GM12878 (cell line): Measurements from ENCODE around the gene OR6Y1. TPM values are rescaled to one million over a fixed set of nuclear protein-coding genes. Genes with fewer than 3 reads are reported as not detected.

Source experiments
- ATAC-seq: fragments of 200-7000 bp; cut with Tn5 transposase; 3 replicates; pipeline ENCODE4 v1.9.1; 2020; ENCODE audit warnings: mild to moderate bottlenecking, moderate library complexity
- BruUV-seq: library from RNA; stranded (reverse); fragments of 400-500 nt; replicated peaks from 2 replicates; lab custom pipeline; 2021; lab: Mats Ljungman, UMichigan
- CTCF ChIA-PET: fragments of 300-600 bp; sonication (Branson Sonifier 250); formaldehyde crosslinking; extraction: SDS; loops from one replicate; lab custom pipeline; 2021; ENCODE audit warnings: inconsistent platforms; lab: Yijun Ruan, JAX
- POLR2A ChIA-PET: fragments of 350-600 bp; formaldehyde crosslinking; extraction: SDS; loops from one replicate; lab custom pipeline; 2021; ENCODE audit warnings: inconsistent platforms; lab: Charles Lee
- RAD21 ChIA-PET: fragments of 300-600 bp; sonication (Branson Sonifier 250); formaldehyde crosslinking; loops from one replicate; lab custom pipeline; 2023; ENCODE audit warnings: antibody characterized with exemption; ENCODE audit not compliant: unreplicated experiment; lab: Charles Lee
- SMC1A ChIA-PET: fragments of 300-600 bp; sonication (Branson Sonifier 250); formaldehyde crosslinking; loops from one replicate; lab custom pipeline; 2023; ENCODE audit not compliant: unreplicated experiment, uncharacterized antibody; lab: Charles Lee
- DNase-seq: peaks from one replicate; pipeline ENCODE4 v3.0.0-alpha.2; 2011; ENCODE audit warnings: low read depth, low spot score
- FAIRE-seq: peaks from 3 replicates; lab custom pipeline; 2011; peaks lifted over from hg19 to GRCh38; lab: Jason Lieb, UNC
- H2AFZ ChIP-seq: 2 replicates; pipeline ENCODE4 v1.6.0; 2011; ENCODE audit warnings: low read depth, low read length, control low read depth; ENCODE audit not compliant: control insufficient read depth
- H3K27ac ChIP-seq: 2 replicates; pipeline ENCODE4 v1.5.1; 2011; ENCODE audit warnings: control low read depth; ENCODE audit not compliant: control insufficient read depth, insufficient read depth
- H3K27me3 ChIP-seq, 2 experiments: replicated peaks in 1 of 2; 2 replicates each; pipeline versions ENCODE4 v1.6.0 to v1.6.1; 2011; ENCODE audit warnings: low read length in 1 of 2; ENCODE audit not compliant: control insufficient read depth in 2 of 2, insufficient read depth in 2 of 2
- H3K36me3 ChIP-seq, 2 experiments: 2 replicates each; pipeline ENCODE4 v1.5.1; 2011; ENCODE audit warnings: low read length in 1 of 2; ENCODE audit not compliant: control insufficient read depth in 2 of 2, insufficient read depth in 2 of 2
- H3K4me1 ChIP-seq: 2 replicates; pipeline ENCODE4 v1.6.1; 2011; ENCODE audit warnings: mild to moderate bottlenecking, low read length, moderate library complexity, mixed read lengths; ENCODE audit not compliant: control insufficient read depth, insufficient read depth
- H3K4me2 ChIP-seq: 2 replicates; pipeline ENCODE4 v1.6.0; 2011; ENCODE audit warnings: control low read depth; ENCODE audit not compliant: control insufficient read depth, insufficient read depth
- H3K4me3 ChIP-seq: fragments of 200-600 bp; sonication (generic); 2 replicates; pipeline ENCODE4 v1.5.1; 2016
- H3K79me2 ChIP-seq: 2 replicates; pipeline ENCODE4 v1.6.0; 2011; ENCODE audit warnings: low read length; ENCODE audit not compliant: control insufficient read depth, insufficient read depth
- H3K9ac ChIP-seq: 2 replicates; pipeline ENCODE4 v1.8.0; 2011; ENCODE audit warnings: low read length, control low read depth, mixed read lengths; ENCODE audit not compliant: control insufficient read depth, insufficient read depth
- H3K9me3 ChIP-seq: replicated peaks from 3 replicates; pipeline ENCODE4 v1.5.1; 2011; ENCODE audit warnings: mild to moderate bottlenecking, low read length; ENCODE audit not compliant: control insufficient read depth, insufficient read depth
- H4K20me1 ChIP-seq: 2 replicates; pipeline ENCODE4 v1.6.0; 2011; ENCODE audit not compliant: control insufficient read depth, insufficient read depth
- BACH1 ChIP-seq: fragments of 450-650 bp; IDR thresholded peaks from 2 replicates; pipeline ENCODE4 v1.6.1; 2017; ENCODE audit warnings: mild to moderate bottlenecking, borderline replicate concordance
- RAD21 ChIP-seq: IDR thresholded peaks from 2 replicates; pipeline ENCODE4 v1.6.1; 2011; ENCODE audit warnings: mild to moderate bottlenecking, low read depth, low read length, moderate library complexity; ENCODE audit not compliant: insufficient read depth
- RB1 ChIP-seq: fragments of 450-650 bp; formaldehyde crosslinking; IDR thresholded peaks from 2 replicates; pipeline ENCODE4 v1.6.1; 2017; ENCODE audit warnings: mild to moderate bottlenecking, borderline replicate concordance
- SREBF1 ChIP-seq: IDR thresholded peaks from 2 replicates; pipeline ENCODE4 v1.6.1; 2012; ENCODE audit warnings: mild to moderate bottlenecking, low read length
- STAT1 ChIP-seq: fragments of 450-650 bp; conservative IDR thresholded peaks from 2 replicates; pipeline ENCODE4 v1.6.1; 2014; ENCODE audit warnings: antibody characterized with exemption, mild to moderate bottlenecking
- YBX1 ChIP-seq: fragments of 450-650 bp; IDR thresholded peaks from 2 replicates; pipeline ENCODE4 v1.6.1; 2016; ENCODE audit warnings: antibody characterized with exemption
- WGBS: methylation state at CpG from one replicate; pipeline ENCODE4 v1.1.6; 2016; ENCODE audit warnings: low lambda C conversion rate; ENCODE audit not compliant: insufficient replicate concordance, insufficient coverage; ENCODE audit errors: missing lambda C conversion rate; 5-methylcytosine and 5-hydroxymethylcytosine counted together
- in situ Hi-C: fragments of 300-500 bp; cut with MboI; formaldehyde crosslinking; loops from 9 replicates; pipeline ENCODE4 v1.14.3; 2018; ENCODE audit warnings: mixed read lengths
- intact Hi-C: fragments of 100-400 bp; cut with micrococcal nuclease; formaldehyde crosslinking; loops from one replicate; pipeline ENCODE4 v1.14.2; 2022; ENCODE audit not compliant: unreplicated experiment
- polyA plus RNA-seq, 11 experiments: library from polyadenylated mRNA; depleted of rRNA in 4 of 11; unstranded in 6 of 11; stranded (reverse) in 5 of 11; fragments of >200 nt; fragmentation: Nextera tagmentation in 4 of 11; fragmentation: Illumina TruSeq in 1 of 11; extraction: Ambion mirVana in 4 of 11; extraction: Trizol in 1 of 11; gene quantifications; 1 replicate in 1 of 11; 2 replicates in 10 of 11; pipeline versions ENCODE4 v1.2.1 to v1.2.3, GENCODE V29; 2011 to 2016; ENCODE audit warnings: inconsistent platforms in 2 of 11, missing spikeins in 2 of 11, low read depth in 1 of 11
- total RNA-seq, 4 experiments: library from RNA; depleted of rRNA in 3 of 4; stranded (reverse); fragments of >200 nt in 3 of 4; fragmentation: Illumina TruSeq in 1 of 4; extraction: Trizol in 1 of 4; gene quantifications; 2 replicates each; pipeline versions ENCODE4 v1.2.1 to v1.2.3, GENCODE V29; 2013 to 2021
- TF ChIP-seq, protein P1 (sequence below): fragments of 450-650 bp; IDR thresholded peaks from 2 replicates; pipeline ENCODE4 v1.6.1; 2016; ENCODE audit warnings: mild to moderate bottlenecking
- TF ChIP-seq, protein P2 (sequence below): fragments of 450-650 bp; IDR thresholded peaks from 2 replicates; pipeline ENCODE4 v1.6.1; 2017; ENCODE audit warnings: mild to moderate bottlenecking
- TF ChIP-seq, protein P3 (sequence below): IDR thresholded peaks from 2 replicates; pipeline ENCODE4 v1.6.1; 2012; ENCODE audit warnings: low read length, inconsistent platforms
- TF ChIP-seq, protein P4 (sequence below): IDR thresholded peaks from 2 replicates; pipeline ENCODE4 v1.6.1; 2012; ENCODE audit warnings: low read depth, low read length, improper control_type of control experiment
- TF ChIP-seq, protein P5 (sequence below): fragments of 450-650 bp; IDR thresholded peaks from 2 replicates; pipeline ENCODE4 v1.6.1; 2017; ENCODE audit warnings: low read depth, mild to moderate bottlenecking, moderate library complexity

Gene OR6Y1
- total and polyA plus RNA-seq, 10 of the 15 experiments (the other 5 are each of a cell fraction or from before 2014, with no cell fraction given) = not detected

DNA sequence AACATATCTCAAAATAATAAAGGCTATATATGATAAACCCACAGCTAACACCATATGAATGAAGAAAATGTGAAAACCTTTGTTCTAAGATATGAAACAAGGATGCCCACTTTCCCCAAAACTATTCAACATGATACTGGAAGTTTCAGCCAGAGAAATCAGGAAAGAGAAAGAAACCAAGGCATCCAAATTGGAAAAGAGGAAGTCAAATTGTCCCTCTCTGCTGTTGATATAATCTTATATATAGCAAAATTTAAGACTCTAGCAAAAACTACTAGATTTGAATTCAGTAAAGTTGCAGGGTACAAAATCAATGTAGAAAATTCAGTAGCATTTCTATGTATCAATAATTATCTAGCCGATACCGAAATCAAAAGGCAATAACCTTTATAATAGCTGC lies 46.5 kb upstream of the OR6Y1 start (continued):
- TF ChIP-seq RB1 (no peak), RAD21 (no peak)
- TF ChIP-seq, protein P1, sequence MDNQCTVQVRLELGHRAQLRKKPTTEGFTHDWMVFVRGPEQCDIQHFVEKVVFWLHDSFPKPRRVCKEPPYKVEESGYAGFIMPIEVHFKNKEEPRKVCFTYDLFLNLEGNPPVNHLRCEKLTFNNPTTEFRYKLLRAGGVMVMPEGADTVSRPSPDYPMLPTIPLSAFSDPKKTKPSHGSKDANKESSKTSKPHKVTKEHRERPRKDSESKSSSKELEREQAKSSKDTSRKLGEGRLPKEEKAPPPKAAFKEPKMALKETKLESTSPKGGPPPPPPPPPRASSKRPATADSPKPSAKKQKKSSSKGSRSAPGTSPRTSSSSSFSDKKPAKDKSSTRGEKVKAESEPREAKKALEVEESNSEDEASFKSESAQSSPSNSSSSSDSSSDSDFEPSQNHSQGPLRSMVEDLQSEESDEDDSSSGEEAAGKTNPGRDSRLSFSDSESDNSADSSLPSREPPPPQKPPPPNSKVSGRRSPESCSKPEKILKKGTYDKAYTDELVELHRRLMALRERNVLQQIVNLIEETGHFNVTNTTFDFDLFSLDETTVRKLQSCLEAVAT = no peak

DNA sequence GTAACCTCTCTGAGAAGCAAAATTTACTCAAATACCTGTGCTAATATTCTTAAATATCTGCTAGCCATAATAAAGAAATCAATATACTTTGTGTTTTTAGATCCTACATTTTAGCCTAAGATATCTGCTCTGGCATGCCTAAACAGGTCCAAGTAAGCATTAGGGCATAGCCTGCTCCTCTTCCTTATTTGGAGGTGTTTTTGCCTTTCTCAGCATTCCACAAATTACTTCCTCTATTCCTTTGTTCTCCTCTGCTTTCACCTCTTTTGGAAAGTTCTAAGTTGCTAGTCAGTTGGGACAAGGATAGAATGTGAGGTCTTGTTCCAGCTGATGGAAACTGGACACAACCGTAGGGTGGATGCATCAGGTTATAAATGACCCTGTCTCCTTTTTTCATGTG lies 32.7 kb upstream of the OR6Y1 start:
- intact Hi-C loops = no loop called here

More for the DNA sequence above, 32.7 kb upstream of the OR6Y1 start:
- no peaks in the 10 kb centered on the region for H4K20me1 ChIP-seq
- POLR2A ChIA-PET = no interaction called here
- no peak overlapping the region for H3K27ac ChIP-seq
- H3K36me3 ChIP-seq = no peaks in the 10 kb centered on the region
- H3K4me3 ChIP-seq = no peak overlapping the region
- RAD21 ChIA-PET = no interaction called here
- H3K9ac ChIP-seq = no peak overlapping the region
- H2AFZ ChIP-seq = no peak overlapping the region
- ATAC-seq = no peak
- in situ Hi-C loops = no loop called here
- DNase-seq = no peak
- no peaks in the 10 kb centered on the region for H3K79me2 ChIP-seq
- TF ChIP-seq, protein P2, sequence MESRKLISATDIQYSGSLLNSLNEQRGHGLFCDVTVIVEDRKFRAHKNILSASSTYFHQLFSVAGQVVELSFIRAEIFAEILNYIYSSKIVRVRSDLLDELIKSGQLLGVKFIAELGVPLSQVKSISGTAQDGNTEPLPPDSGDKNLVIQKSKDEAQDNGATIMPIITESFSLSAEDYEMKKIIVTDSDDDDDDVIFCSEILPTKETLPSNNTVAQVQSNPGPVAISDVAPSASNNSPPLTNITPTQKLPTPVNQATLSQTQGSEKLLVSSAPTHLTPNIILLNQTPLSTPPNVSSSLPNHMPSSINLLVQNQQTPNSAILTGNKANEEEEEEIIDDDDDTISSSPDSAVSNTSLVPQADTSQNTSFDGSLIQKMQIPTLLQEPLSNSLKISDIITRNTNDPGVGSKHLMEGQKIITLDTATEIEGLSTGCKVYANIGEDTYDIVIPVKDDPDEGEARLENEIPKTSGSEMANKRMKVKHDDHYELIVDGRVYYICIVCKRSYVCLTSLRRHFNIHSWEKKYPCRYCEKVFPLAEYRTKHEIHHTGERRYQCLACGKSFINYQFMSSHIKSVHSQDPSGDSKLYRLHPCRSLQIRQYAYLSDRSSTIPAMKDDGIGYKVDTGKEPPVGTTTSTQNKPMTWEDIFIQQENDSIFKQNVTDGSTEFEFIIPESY = no peak
- TF ChIP-seq BACH1 (no peak), SREBF1 (no peak), YBX1 (no peak), STAT1 (no peak)
- TF ChIP-seq, protein P3, sequence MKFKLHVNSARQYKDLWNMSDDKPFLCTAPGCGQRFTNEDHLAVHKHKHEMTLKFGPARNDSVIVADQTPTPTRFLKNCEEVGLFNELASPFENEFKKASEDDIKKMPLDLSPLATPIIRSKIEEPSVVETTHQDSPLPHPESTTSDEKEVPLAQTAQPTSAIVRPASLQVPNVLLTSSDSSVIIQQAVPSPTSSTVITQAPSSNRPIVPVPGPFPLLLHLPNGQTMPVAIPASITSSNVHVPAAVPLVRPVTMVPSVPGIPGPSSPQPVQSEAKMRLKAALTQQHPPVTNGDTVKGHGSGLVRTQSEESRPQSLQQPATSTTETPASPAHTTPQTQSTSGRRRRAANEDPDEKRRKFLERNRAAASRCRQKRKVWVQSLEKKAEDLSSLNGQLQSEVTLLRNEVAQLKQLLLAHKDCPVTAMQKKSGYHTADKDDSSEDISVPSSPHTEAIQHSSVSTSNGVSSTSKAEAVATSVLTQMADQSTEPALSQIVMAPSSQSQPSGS = no peak
- TF ChIP-seq, protein P4, sequence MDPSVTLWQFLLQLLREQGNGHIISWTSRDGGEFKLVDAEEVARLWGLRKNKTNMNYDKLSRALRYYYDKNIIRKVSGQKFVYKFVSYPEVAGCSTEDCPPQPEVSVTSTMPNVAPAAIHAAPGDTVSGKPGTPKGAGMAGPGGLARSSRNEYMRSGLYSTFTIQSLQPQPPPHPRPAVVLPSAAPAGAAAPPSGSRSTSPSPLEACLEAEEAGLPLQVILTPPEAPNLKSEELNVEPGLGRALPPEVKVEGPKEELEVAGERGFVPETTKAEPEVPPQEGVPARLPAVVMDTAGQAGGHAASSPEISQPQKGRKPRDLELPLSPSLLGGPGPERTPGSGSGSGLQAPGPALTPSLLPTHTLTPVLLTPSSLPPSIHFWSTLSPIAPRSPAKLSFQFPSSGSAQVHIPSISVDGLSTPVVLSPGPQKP = no peak
- TF ChIP-seq, protein P5, sequence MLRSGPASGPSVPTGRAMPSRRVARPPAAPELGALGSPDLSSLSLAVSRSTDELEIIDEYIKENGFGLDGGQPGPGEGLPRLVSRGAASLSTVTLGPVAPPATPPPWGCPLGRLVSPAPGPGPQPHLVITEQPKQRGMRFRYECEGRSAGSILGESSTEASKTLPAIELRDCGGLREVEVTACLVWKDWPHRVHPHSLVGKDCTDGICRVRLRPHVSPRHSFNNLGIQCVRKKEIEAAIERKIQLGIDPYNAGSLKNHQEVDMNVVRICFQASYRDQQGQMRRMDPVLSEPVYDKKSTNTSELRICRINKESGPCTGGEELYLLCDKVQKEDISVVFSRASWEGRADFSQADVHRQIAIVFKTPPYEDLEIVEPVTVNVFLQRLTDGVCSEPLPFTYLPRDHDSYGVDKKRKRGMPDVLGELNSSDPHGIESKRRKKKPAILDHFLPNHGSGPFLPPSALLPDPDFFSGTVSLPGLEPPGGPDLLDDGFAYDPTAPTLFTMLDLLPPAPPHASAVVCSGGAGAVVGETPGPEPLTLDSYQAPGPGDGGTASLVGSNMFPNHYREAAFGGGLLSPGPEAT = no peak
- no TSS peak for BruUV-seq
- CTCF ChIA-PET = no interaction called here
- H3K4me1 ChIP-seq = no peaks in the 10 kb centered on the region
- H3K9me3 ChIP-seq = no peaks in the 10 kb centered on the region
- no peak overlapping the region for H3K4me2 ChIP-seq
- no peaks in the 10 kb centered on the region for H3K27me3 ChIP-seq
- 23% methylated on average over 1 of the region's 1 CpG for WGBS
- FAIRE-seq = no peak
- SMC1A ChIA-PET = no interaction called here
